Measurements from ENCODE around the gene GPC3. TPM values are rescaled to one million over a fixed set of nuclear protein-coding genes. Genes with fewer than 3 reads are reported as not detected.

Gene GPC3
- total RNA-seq, 1 experiment from 2014 or later: 0.98 TPM

- Histone ChIP-seq H3K4me1 (ENCODE audit: control insufficient read depth in 1 of 2, insufficient read depth in 2 of 2, low read length in 2 of 2) (no peaks in the 10 kb centered on the region), H3K79me2 (ENCODE audit: insufficient read depth, low read length) (no peaks in the 10 kb centered on the region), H3K27ac (ENCODE audit: low read depth, low read length) (no peak overlapping the region), H3K9ac (ENCODE audit: low read length) (no peak overlapping the region), H3K4me2 (ENCODE audit: low read length) (no peak overlapping the region), H2AFZ (ENCODE audit: low read depth, low read length, poor library complexity, severe bottlenecking) (no peak overlapping the region), H3K9me2 (ENCODE audit: insufficient read depth) (no peaks in the 10 kb centered on the region), H4K20me1 (ENCODE audit: insufficient read depth) (no peaks in the 10 kb centered on the region), H3K9me3 (ENCODE audit: control insufficient read depth in 1 of 2, insufficient read depth in 1 of 2, low read depth in 1 of 2, low read length in 2 of 2) (no peaks in the 10 kb centered on the region), H3K4me3 (replicated peaks in 1 of 2; ENCODE audit: low read depth in 1 of 2, low read length in 2 of 2) (no peak overlapping the region), H3K36me3 (ENCODE audit: control insufficient read depth in 1 of 2, insufficient read depth in 2 of 2, low read length in 2 of 2) (no peaks in the 10 kb centered on the region), H3K27me3 (ENCODE audit: insufficient read depth, low read length) (no peaks in the 10 kb centered on the region)
- no TSS peak for BruUV-seq (replicated peaks)
- ATAC-seq: no peak
- ChIA-PET POLR2A (no interaction called here), RAD21 (ENCODE audit: low non-redundant PET in 1 of 2, low total read pairs in 2 of 2, uncharacterized antibody in 2 of 2, unreplicated experiment in 2 of 2) (no interaction called here), CTCF (no interaction called here)
- intact Hi-C loops (cut with micrococcal nuclease): no loop called here
- DNase-seq (ENCODE audit: low read depth, low spot score): no peak
- TF ChIP-seq ZBTB33 (IDR thresholded peaks at IDR 0.05; ENCODE audit: extremely low read depth, insufficient replicate concordance, low read length): no peak
- TF ChIP-seq ELF1 (IDR thresholded peaks at IDR 0.05; ENCODE audit: borderline replicate concordance, low read depth): no peak
- TF ChIP-seq ZFX (IDR thresholded peaks at IDR 0.05): no peak
- no peak for TF ChIP-seq FOSL1 (IDR thresholded peaks at IDR 0.05; ENCODE audit: low read depth)
- TF ChIP-seq EZH2phosphoT487 (IDR thresholded peaks at IDR 0.05; ENCODE audit: borderline replicate concordance): no peak
- TF ChIP-seq RAD21 (IDR thresholded peaks at IDR 0.05; ENCODE audit: low read depth): no peak
- TF ChIP-seq SIN3A (IDR thresholded peaks at IDR 0.05; ENCODE audit: low read depth): no peak
- TF ChIP-seq SRF (IDR thresholded peaks at IDR 0.05; ENCODE audit: low read depth): no peak
- TF ChIP-seq EZH2 (IDR thresholded peaks at IDR 0.05): no peak
- no peak for TF ChIP-seq MAX (IDR thresholded peaks at IDR 0.05)
- TF ChIP-seq CEBPB (IDR thresholded peaks at IDR 0.05; ENCODE audit: low read depth): no peak
Observed at GRCh38 chrX:134006484-134007161, 21.2 kb upstream of the GPC3 start.
